Stimulated activated CD8-positive, alpha-beta memory T cell treated with anti-CD3 and anti-CD28 coated beads, Interleukin-2, amount 100 ng/mL, for 1 hour (primary cell): ENCODE data around the gene STK11.
A peak's percentile ranks its signal among the peaks of the same experiment; 100 is the strongest.
"Not testable (repeated sequence)": the region's sequence is repeated elsewhere in the genome, so short reads cannot be mapped to it uniquely, and the experiment has no call there.

Experiments used
- DNase-seq, 2 donors: peaks; one replicate each; pipeline ENCODE4 v3.0.0-alpha.2; 2020; ENCODE audit warnings: low read depth in 2 of 2

STK11 gene

GRCh38 chr19:1237027-1237659 is 31.6 kb downstream of the STK11 start:
- no peak for DNase-seq

GRCh38 chr19:1237754-1238368 is 32.3 kb downstream of the STK11 start, which contains the start of gene CBARP:
Gene CBARP (minus strand): TSS chr19:1238005. CDS start chr19:1236100, 1,905 bp downstream.
- no peak for DNase-seq

GRCh38 chr19:1238369-1239303 is 33.1 kb downstream of the STK11 start:
- DNase-seq: no peak

GRCh38 chr19:1239420-1239795 is 33.8 kb downstream of the STK11 start:
- DNase-seq: no peak

GRCh38 chr19:1239796-1240737 is 34.5 kb downstream of the STK11 start:
- peak; percentile 83 to 89 for DNase-seq

GRCh38 chr19:1240925-1241324 is 35.3 kb downstream of the STK11 start:
- no peak for DNase-seq

- DNase-seq: peak; percentile 86 to 92
These were observed 36.0 kb downstream of the STK11 start, which contains the start of gene ATP5F1D for GRCh38 chr19:1241417-1242095. Gene ATP5F1D (plus strand): TSS chr19:1241751. CDS start chr19:1241851, 100 bp downstream.

GRCh38 chr19:1243768-1244692 is 38.5 kb downstream of the STK11 start:
- DNase-seq: peak in 1 of 2 donors; percentile 81

- no peak for DNase-seq
These were observed 39.3 kb downstream of the STK11 start for GRCh38 chr19:1244693-1245451.

GRCh38 chr19:1245494-1246264 is 40.1 kb downstream of the STK11 start:
- DNase-seq: no peak

- DNase-seq: not testable (repeated sequence)
These were observed 40.9 kb downstream of the STK11 start for GRCh38 chr19:1246265-1247087.

- no peak for DNase-seq
These were observed 42.2 kb downstream of the STK11 start for GRCh38 chr19:1247748-1248138.

- DNase-seq: no peak
These were observed 42.7 kb downstream of the STK11 start, which contains the start of gene MIDN for GRCh38 chr19:1248139-1248785. Gene MIDN (plus strand): TSS chr19:1248583. CDS start chr19:1250297, 1,714 bp downstream.

GRCh38 chr19:1248786-1249297 is 43.3 kb downstream of the STK11 start:
- peak in 1 of 2 donors; percentile 68 for DNase-seq

GRCh38 chr19:1249298-1249989 is 43.9 kb downstream of the STK11 start:
- DNase-seq: peak; percentile 90 to 93
